Left kidney (tissue), 1 donor: ENCODE results near the gene COL16A1. TPM values are rescaled to one million over a fixed set of nuclear protein-coding genes. Genes with fewer than 3 reads are reported as not detected.

ENCODE experiments used
- polyA plus RNA-seq: library from polyadenylated mRNA; unstranded; fragments of 120-200 nt; gene quantifications from one replicate; pipeline ENCODE4 v1.2.1, GENCODE V29; 2013; ENCODE audit not compliant: insufficient read length

Gene COL16A1
- polyA plus RNA-seq, 1 donor, result 47.3 TPM

Other genes starting within 250 kb of the COL16A1 start
- gene TINAGL1, start 127.5 kb downstream of the COL16A1 start, polyA plus RNA-seq, result 31.0 TPM
- gene HCRTR1, start 86.3 kb downstream of the COL16A1 start, polyA plus RNA-seq, result 0.13 TPM
- 69.0 TPM for gene PEF1, start 59.1 kb downstream of the COL16A1 start, polyA plus RNA-seq
- 12.1 TPM for gene ADGRB2, start 60.3 kb upstream of the COL16A1 start, polyA plus RNA-seq
- gene SPOCD1, start 112.0 kb upstream of the COL16A1 start, polyA plus RNA-seq, result 0.45 TPM
- gene PTP4A2, start 234.4 kb upstream of the COL16A1 start, polyA plus RNA-seq, result 240 TPM